T follicular helper cell (primary cell): Measurements from ENCODE around the gene MTX1.
A peak's percentile ranks its signal among the peaks of the same experiment; 100 is the strongest.
"Not testable (repeated sequence)": the region's sequence is repeated elsewhere in the genome, so short reads cannot be mapped to it uniquely, and the experiment has no call there.

Experiments
- DNase-seq: peaks from one replicate; pipeline ENCODE4 v3.0.0-alpha.2; 2020; ENCODE audit warnings: low read depth

MTX1 gene

GRCh38 chr1:155188268-155188667, 20.2 kb upstream of the MTX1 start:
- no peak for DNase-seq

GRCh38 chr1:155189926-155190325, 18.6 kb upstream of the MTX1 start:
- not testable (repeated sequence) for DNase-seq

DNA sequence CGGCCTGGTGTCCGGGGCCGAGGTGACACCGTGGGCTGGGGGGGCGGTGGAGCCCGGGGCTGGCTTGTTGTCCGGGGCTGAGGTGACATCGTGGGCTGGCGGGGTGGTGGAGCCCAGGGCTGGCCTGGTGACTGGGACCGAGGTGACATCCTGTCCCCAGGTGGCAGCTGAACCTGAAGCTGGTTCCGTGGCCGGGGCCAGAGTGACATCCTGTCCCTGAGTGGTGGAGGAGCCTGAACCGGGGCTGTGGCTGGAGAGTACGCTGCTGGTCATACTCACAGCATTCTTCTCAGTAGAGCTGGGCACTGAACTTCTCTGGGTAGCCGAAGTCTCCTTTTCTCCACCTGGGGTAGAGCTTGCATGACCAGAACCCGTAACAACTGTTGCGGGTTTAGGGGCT, 16.6 kb upstream of the MTX1 start:
- DNase-seq, result no peak

GRCh38 chr1:155192346-155193274, 15.9 kb upstream of the MTX1 start:
- no peak for DNase-seq

- DNase-seq, result peak; percentile 39
These were observed 15.1 kb upstream of the MTX1 start for GRCh38 chr1:155193275-155193990.

DNA sequence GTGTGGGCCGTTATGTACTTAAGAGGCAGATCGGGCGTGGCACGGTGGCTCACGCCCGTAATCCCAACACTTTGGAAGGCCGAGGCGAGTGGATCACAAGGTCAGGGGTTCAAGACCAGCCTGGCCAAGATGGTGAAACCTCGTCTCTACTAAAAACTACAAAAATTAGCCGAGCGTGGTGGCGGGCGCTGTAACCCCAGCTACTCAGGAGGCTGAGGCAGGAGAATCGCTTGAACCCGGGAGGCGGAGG, 14.6 kb upstream of the MTX1 start:
- DNase-seq, result not testable (repeated sequence)

GRCh38 chr1:155195201-155196102, 13.0 kb upstream of the MTX1 start:
- DNase-seq, result no peak

DNA sequence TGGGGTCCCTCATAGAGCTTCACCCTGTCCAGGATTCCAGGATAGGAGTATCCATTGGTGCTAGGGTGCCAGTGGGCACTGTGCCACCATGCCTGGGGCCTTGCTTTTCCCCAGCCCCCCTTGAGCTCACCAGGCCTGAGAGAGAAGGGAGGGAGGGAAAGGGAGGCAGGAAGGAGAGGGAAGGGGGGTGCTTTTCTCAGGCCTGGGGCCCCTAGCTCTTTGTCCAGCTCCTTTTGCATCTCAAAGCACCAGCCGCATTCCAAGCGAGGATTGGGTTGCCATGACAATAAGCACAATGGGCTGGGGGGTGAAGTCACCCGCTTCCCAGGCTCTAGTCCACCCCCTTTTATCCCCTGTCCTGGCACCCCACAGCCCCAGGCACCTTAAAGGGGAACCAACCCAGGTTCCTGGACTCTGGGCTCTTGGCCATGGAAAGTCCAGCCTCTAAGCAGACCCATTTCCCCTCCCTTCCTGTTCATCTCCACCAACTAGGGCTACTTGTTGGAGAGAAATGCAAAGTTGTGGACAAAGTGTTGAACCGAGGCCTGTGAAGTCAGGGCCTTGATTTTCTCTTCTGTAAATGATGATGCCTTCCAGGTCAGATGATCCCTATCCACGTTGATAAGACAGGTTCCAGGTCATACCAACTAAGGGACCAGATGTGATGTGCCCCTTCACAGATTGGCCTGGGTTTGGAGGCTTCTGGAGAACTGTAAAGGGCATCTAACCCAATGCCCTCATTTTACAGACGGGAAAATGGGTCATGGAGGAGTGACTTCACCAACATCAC, 12.2 kb upstream of the MTX1 start:
- no peak for DNase-seq

GRCh38 chr1:155196893-155197638, 11.4 kb upstream of the MTX1 start:
- DNase-seq, result no peak

- no peak for DNase-seq
These were observed 10.5 kb upstream of the MTX1 start for GRCh38 chr1:155197901-155198546.

DNA sequence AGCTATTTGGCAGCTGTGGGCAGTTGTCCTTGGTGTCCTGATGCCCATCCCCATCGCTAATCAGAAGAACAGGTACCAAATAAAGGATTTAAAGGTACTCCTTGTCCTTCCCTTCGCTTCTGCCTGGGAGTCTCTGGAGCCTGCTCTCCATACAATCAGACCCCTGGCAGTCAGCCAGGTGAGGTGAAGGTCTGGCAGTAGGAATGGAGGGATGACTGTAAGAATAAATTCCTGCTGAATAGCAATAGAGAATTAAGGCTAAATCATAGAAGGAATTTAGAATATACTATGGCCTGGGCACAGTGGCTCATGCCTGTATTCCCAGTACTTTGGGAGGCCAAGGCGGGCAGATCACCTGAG, 10.0 kb upstream of the MTX1 start:
- no peak for DNase-seq

DNA sequence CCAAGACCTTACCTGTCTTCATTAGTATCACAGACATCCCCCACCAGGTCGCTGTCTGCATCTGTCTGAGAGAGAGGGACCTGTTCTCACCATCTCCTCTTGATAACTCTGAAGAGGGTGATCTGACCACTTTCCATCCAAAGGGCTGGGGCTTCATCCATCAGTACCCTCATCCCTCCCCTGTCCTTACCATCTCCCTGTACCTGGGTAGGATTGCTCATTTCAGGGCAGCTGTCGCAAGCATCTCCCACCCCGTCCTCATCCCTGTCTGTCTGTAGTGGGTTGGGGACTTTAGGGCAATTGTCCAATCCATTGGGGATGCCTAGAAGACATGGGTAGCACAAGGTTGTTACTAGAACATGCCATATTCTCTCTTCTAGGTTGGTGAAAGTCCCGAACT, 8.7 kb upstream of the MTX1 start:
- no peak for DNase-seq

- DNase-seq, result no peak
These were observed 7.6 kb upstream of the MTX1 start for GRCh38 chr1:155200920-155201319.

DNA sequence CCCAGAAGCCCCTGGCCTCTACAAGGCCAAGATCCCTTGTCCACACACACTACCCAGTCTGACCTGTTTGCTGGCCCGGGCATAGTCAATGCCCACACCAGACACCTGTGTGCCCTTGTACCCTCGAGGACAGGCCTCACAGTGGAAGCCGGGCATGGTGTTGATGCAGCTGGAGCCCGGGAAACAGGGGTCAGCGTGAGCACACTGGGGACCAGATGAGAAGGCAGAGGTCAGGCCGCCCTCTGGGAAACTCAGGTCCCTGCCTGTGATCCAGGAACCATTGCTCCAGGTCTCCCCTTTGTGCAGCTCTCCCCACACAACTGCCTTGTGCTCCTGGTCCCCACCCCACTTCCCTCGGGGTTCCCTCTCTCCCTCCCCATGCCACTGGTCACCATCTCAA, 6.3 kb upstream of the MTX1 start:
- no peak for DNase-seq

DNA sequence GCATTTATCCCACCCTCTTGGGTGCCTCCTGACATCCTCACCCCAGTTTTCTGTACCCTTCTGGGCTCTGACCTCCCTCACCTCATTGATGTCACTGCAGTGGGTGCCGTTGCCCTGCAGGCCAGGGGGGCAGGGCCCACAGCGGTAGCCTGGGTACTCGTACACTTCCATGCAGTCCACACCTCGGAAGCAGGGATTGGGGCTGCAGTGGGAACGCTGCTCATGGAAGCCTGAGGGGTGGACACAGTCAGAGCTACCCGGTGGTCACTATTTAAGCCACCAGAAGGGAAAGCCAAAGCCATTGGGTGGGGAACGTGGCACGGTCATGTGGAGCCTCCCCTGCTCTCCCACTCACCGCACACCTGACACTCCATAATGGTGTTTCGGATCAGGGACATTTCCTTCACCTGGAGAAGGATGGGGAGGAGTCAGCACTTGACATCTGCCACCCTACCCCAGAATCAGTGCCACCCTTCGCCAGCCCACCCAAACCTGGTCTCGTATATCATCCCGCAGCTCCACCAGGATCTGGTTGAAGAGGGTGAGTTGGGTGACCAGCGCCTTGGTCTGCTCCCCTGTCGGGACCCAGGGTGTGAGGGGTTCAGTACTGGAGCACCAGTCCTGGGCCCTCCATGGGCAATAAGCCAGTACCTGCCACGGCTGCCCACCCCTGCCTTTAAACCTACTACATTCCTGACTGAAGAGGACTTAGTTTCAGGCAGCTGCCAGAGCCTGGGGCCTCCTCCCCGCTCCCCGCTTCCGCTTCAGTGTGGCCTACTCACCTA, 5.6 kb upstream of the MTX1 start:
- no peak for DNase-seq

- DNase-seq, result no peak
These were observed 3.5 kb upstream of the MTX1 start for GRCh38 chr1:155205035-155205434.

GRCh38 chr1:155205969-155206593, 2.4 kb upstream of the MTX1 start:
- no peak for DNase-seq

DNA sequence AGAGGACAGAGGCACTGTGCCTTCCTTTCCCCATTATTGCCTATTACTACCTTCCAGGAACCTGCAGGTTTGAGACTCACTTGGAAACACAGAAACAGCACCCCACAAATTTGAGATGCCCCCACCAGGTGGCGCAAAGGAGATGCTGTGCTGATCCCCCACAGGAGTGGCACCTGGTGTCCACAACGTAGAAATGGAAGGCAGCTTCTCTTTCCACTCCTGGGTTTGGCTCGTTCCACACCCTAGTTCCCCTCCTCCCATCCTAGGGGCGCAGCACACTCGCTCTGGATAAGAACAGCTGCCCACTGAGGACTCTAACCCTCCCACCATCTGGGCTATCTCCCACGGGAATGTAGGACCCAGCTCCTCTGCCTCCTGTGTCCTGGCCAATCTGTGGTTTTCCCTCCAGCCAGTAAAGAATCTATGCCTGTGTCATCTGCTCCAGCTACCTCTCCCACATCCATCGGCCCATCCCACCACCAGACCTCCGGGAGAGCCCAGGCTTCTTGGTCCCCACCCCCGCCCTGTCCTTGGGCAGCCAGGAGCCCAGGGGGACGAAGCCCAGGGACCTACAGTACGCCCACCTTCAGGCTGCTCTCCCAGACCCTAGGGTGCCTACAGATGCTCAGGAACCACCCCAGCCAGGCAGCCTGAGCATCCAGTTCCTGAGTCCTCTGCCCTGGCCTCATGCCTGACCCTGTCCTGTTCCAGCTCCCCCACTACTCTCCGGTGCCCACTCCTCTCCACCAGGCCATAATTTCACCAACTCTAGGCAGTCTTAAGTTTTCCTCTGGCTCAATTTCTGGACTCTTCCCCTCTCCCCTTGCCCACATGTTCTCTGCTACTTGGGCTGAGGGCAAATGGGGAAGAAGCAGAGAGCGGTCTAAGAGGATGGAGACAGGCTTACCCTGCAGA, 1.3 kb upstream of the MTX1 start:
- peak; percentile 86 for DNase-seq
